GM11168 (cell line): Measurements from ENCODE around the gene MTCH1.
"Not testable (repeated sequence)": the region's sequence is repeated elsewhere in the genome, so short reads cannot be mapped to it uniquely, and the experiment has no call there.

Source experiments
- in situ Hi-C: fragments of 300-500 bp; cut with MboI; formaldehyde crosslinking; loops from one replicate; pipeline ENCODE4 v1.12.0; 2022; ENCODE audit warnings: low sequenced_read_pairs; ENCODE audit not compliant: unreplicated experiment

MTCH1 gene

GRCh38 chr6:36957773-36958271 is 28.2 kb downstream of the MTCH1 start:
- in situ Hi-C loops: no loop called here

GRCh38 chr6:36956446-36956820 is 29.6 kb downstream of the MTCH1 start:
- in situ Hi-C loops: no loop called here

- in situ Hi-C loops: no loop called here
Measured at GRCh38 chr6:36955671-36956445, 30.1 kb downstream of the MTCH1 start.

GRCh38 chr6:36955136-36955535 is 30.9 kb downstream of the MTCH1 start:
- in situ Hi-C loops: no loop called here

GRCh38 chr6:36954262-36954931 is 31.6 kb downstream of the MTCH1 start, which contains the start of gene PI16:
TSS of gene PI16 (plus strand) at chr6:36954738. CDS start at chr6:36954761, 23 bp downstream.
- in situ Hi-C loops: no loop called here

- in situ Hi-C loops: no loop called here
Measured at GRCh38 chr6:36953931-36954261, 32.1 kb downstream of the MTCH1 start.

GRCh38 chr6:36949636-36950035 is 36.4 kb downstream of the MTCH1 start:
- in situ Hi-C loops: no loop called here

- in situ Hi-C loops: not testable (repeated sequence)
Measured at GRCh38 chr6:36949076-36949475, 36.9 kb downstream of the MTCH1 start.

GRCh38 chr6:36947570-36948351 is 38.2 kb downstream of the MTCH1 start:
- in situ Hi-C loops: no loop called here

GRCh38 chr6:36946526-36946925 is 39.5 kb downstream of the MTCH1 start:
- in situ Hi-C loops: no loop called here

GRCh38 chr6:36945301-36945700 is 40.7 kb downstream of the MTCH1 start:
- in situ Hi-C loops: no loop called here

GRCh38 chr6:36944650-36945049 is 41.3 kb downstream of the MTCH1 start:
- in situ Hi-C loops: no loop called here

GRCh38 chr6:36942329-36942728 is 43.7 kb downstream of the MTCH1 start:
- in situ Hi-C loops: not testable (repeated sequence)

GRCh38 chr6:36941561-36941960 is 44.4 kb downstream of the MTCH1 start:
- in situ Hi-C loops: not testable (repeated sequence)

- in situ Hi-C loops: no loop called here
Measured at GRCh38 chr6:36940027-36940426, 46.0 kb downstream of the MTCH1 start.

GRCh38 chr6:36939005-36939404 is 47.0 kb downstream of the MTCH1 start:
- in situ Hi-C loops: not testable (repeated sequence)

GRCh38 chr6:36938536-36938935 is 47.5 kb downstream of the MTCH1 start:
- in situ Hi-C loops: no loop called here

- in situ Hi-C loops: no loop called here
Measured at GRCh38 chr6:36937896-36938295, 48.1 kb downstream of the MTCH1 start.

GRCh38 chr6:36936824-36937223 is 49.2 kb downstream of the MTCH1 start:
- in situ Hi-C loops: no loop called here

GRCh38 chr6:36934901-36935300 is 51.1 kb downstream of the MTCH1 start:
- in situ Hi-C loops: no loop called here

- in situ Hi-C loops: no loop called here
Measured at GRCh38 chr6:36933519-36933918, 52.5 kb downstream of the MTCH1 start.
